Trophoblast cell (in vitro differentiated cells and primary cell): Measurements from ENCODE around the gene IQCH.

Source experiments
- DNase-seq, 2 donors: peaks; one replicate each; pipeline ENCODE4 v3.0.0-alpha.2; 2016
- H2AFZ ChIP-seq: 2 replicates; pipeline ENCODE4 v1.6.1; 2013; ENCODE audit warnings: low read length, moderate library complexity, mild to moderate bottlenecking; ENCODE audit not compliant: insufficient read depth, poor library complexity
- H2AK5ac ChIP-seq: 2 replicates; pipeline ENCODE4 v1.6.1; 2013; ENCODE audit warnings: mild to moderate bottlenecking, low read length
- H2BK120ac ChIP-seq: 2 replicates; pipeline ENCODE4 v1.6.1; 2013; ENCODE audit warnings: low read length, mild to moderate bottlenecking, moderate library complexity; ENCODE audit not compliant: insufficient read depth, poor library complexity
- H2BK12ac ChIP-seq: 2 replicates; pipeline ENCODE4 v1.6.1; 2013; ENCODE audit warnings: mild to moderate bottlenecking, low read length, moderate library complexity
- H2BK5ac ChIP-seq: 2 replicates; pipeline ENCODE4 v1.6.1; 2013; ENCODE audit warnings: low read length, low read depth, moderate library complexity, mild to moderate bottlenecking; ENCODE audit not compliant: poor library complexity
- H3K14ac ChIP-seq: 2 replicates; pipeline ENCODE4 v1.6.1; 2013; ENCODE audit warnings: mild to moderate bottlenecking, low read length
- H3K18ac ChIP-seq: 2 replicates; pipeline ENCODE4 v1.6.1; 2013; ENCODE audit warnings: mild to moderate bottlenecking, low read length
- H3K23ac ChIP-seq: 2 replicates; pipeline ENCODE4 v1.6.1; 2013; ENCODE audit warnings: low read length
- H3K27ac ChIP-seq: 2 replicates; pipeline ENCODE4 v1.5.1; 2013; ENCODE audit warnings: low read depth, mild to moderate bottlenecking, inconsistent platforms, low read length, moderate library complexity
- H3K27me3 ChIP-seq: 2 replicates; pipeline ENCODE4 v1.6.1; 2013; ENCODE audit warnings: inconsistent platforms, mild to moderate bottlenecking, low read length, moderate library complexity; ENCODE audit not compliant: insufficient read depth
- H3K36me3 ChIP-seq, 2 experiments: 1 replicate in 1 of 2; 2 replicates in 1 of 2; pipeline ENCODE4 v1.6.1; 2013; ENCODE audit warnings: low read length in 2 of 2, mild to moderate bottlenecking in 2 of 2, moderate library complexity in 1 of 2; ENCODE audit not compliant: insufficient read depth in 2 of 2, control insufficient read depth in 1 of 2
- H3K4ac ChIP-seq: 2 replicates; pipeline ENCODE4 v1.6.1; 2013; ENCODE audit warnings: low read depth, mild to moderate bottlenecking, low read length, moderate library complexity
- H3K4me1 ChIP-seq, 2 experiments: 1 replicate in 1 of 2; 2 replicates in 1 of 2; pipeline ENCODE4 v1.6.1; 2013; ENCODE audit warnings: low read length in 2 of 2, mild to moderate bottlenecking in 2 of 2, moderate library complexity in 1 of 2; ENCODE audit not compliant: insufficient read depth in 2 of 2, control insufficient read depth in 1 of 2
- H3K4me2 ChIP-seq: 2 replicates; pipeline ENCODE4 v1.6.1; 2013; ENCODE audit warnings: inconsistent platforms, mild to moderate bottlenecking, low read length, moderate library complexity
- H3K4me3 ChIP-seq: 2 replicates; pipeline ENCODE4 v1.5.1; 2013; ENCODE audit warnings: mild to moderate bottlenecking, low read depth, low read length, inconsistent platforms
- H3K79me1 ChIP-seq: one replicate; pipeline ENCODE4 v1.6.1; 2013; ENCODE audit warnings: low read length
- H3K79me2 ChIP-seq: 2 replicates; pipeline ENCODE4 v1.6.1; 2013; ENCODE audit warnings: low read length, mild to moderate bottlenecking; ENCODE audit not compliant: control insufficient read depth, insufficient read depth, poor library complexity
- H3K9ac ChIP-seq: 2 replicates; pipeline ENCODE4 v1.6.1; 2013; ENCODE audit warnings: mild to moderate bottlenecking, low read length
- H3K9me3 ChIP-seq: 2 replicates; pipeline ENCODE4 v1.6.1; 2013; ENCODE audit warnings: low read depth, mild to moderate bottlenecking, control low read depth, inconsistent platforms, low read length; ENCODE audit not compliant: insufficient read depth
- H4K12ac ChIP-seq: 2 replicates; pipeline ENCODE4 v1.6.1; 2013; ENCODE audit warnings: low read depth, mild to moderate bottlenecking, low read length, moderate library complexity
- H4K8ac ChIP-seq: 2 replicates; pipeline ENCODE4 v1.6.1; 2013; ENCODE audit warnings: low read depth, mild to moderate bottlenecking, low read length, moderate library complexity
- H4K91ac ChIP-seq: one replicate; pipeline ENCODE4 v1.6.1; 2013; ENCODE audit warnings: low read depth, mild to moderate bottlenecking, low read length, moderate library complexity
- WGBS: extraction: QIAGEN DNeasy Blood & Tissue Kit; methylation state at CpG from one replicate; pipeline ENCODE4 v1.1.7; 2013; ENCODE audit warnings: missing lambda C conversion rate; ENCODE audit not compliant: insufficient read length, insufficient coverage; ENCODE audit errors: extremely low coverage; 5-methylcytosine and 5-hydroxymethylcytosine counted together

Gene IQCH

DNA sequence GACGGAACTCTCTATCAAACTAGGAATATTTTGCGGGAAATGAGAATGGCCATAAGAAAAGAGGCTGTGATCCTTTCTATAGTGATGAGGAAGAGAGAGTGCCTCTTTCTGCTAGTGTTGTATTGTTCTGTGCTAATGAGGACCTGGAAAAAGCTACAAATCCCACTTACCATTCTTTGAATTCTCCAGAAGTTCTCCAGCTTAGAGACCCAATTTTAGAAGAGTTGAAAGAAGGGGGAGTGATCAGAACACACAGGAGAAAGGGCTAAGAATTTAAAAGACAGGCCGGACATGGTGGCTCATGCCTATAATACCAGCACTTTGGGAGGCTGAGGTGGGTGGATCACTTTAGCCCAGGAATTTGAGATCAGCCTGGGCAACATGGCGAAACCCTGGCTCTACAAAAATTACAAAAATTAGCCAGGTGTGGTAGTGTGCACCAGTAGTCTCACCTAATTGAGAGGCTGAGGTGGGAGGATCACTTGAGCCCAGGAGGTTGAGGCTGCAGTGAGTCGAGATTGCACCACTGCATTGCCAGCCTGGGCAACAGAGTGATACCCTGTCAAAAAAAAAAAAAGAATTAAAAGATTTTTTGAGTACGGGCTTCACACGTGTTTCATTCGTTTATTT is 126.9 kb downstream of the IQCH start:
- Histone ChIP-seq H2BK120ac (no peak overlapping the region), H3K27ac (no peak overlapping the region), H2AFZ (no peak overlapping the region), H3K18ac (no peak overlapping the region), H3K4ac (no peak overlapping the region), H4K91ac (no peak overlapping the region), H3K4me2 (no peak overlapping the region), H4K12ac (no peak overlapping the region), H3K23ac (no peak overlapping the region), H3K79me2 (no peaks in the 10 kb centered on the region), H3K79me1 (no peaks in the 10 kb centered on the region), H3K14ac (no peak overlapping the region), H3K4me3 (no peak overlapping the region), H2BK12ac (no peak overlapping the region), H3K36me3 (no peaks in the 10 kb centered on the region), H3K9ac (no peak overlapping the region), H4K8ac (no peak overlapping the region), H3K27me3 (no peaks in the 10 kb centered on the region), H2AK5ac (no peak overlapping the region), H3K4me1 (no peaks in the 10 kb centered on the region), H2BK5ac (no peak overlapping the region), H3K9me3 (no peaks in the 10 kb centered on the region)
- WGBS, result no CpG with 5 or more reads among the region's 8 CpGs
- peak; percentile 72 to 87 for DNase-seq

DNA sequence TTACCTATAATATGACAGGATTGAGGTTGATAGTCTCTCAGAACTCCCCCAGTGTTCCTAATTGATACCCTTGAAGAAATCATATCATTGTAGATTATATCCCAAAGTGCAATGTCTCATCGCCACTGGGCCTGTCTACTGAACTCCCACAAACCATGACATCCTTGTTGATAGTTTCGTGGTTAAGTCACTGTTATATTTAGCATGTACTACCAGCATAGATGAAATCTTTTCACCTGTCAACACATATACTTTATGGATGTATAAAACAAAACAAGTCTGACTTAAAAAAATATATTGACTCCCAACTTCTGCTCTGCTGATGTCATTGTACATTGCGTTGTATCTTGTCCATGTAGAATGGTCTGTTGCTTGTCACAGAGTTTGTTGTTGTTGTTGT is 128.1 kb downstream of the IQCH start:
- Histone ChIP-seq H4K12ac (no peak overlapping the region), H3K36me3 (no peaks in the 10 kb centered on the region), H3K4me3 (no peak overlapping the region), H3K4me1 (no peaks in the 10 kb centered on the region), H3K79me2 (no peaks in the 10 kb centered on the region), H3K14ac (no peak overlapping the region), H3K27me3 (no peaks in the 10 kb centered on the region), H3K79me1 (no peaks in the 10 kb centered on the region), H3K23ac (no peak overlapping the region), H4K8ac (no peak overlapping the region), H4K91ac (no peak overlapping the region), H2AK5ac (no peak overlapping the region), H2AFZ (no peak overlapping the region), H3K4ac (no peak overlapping the region), H3K18ac (no peak overlapping the region), H3K9me3 (no peaks in the 10 kb centered on the region), H2BK5ac (no peak overlapping the region), H3K27ac (no peak overlapping the region), H2BK120ac (no peak overlapping the region), H3K4me2 (no peak overlapping the region), H3K9ac (no peak overlapping the region), H2BK12ac (no peak overlapping the region)
- no CpG with 5 or more reads among the region's 3 CpGs for WGBS
- DNase-seq, result peak; percentile 27 to 72

DNA sequence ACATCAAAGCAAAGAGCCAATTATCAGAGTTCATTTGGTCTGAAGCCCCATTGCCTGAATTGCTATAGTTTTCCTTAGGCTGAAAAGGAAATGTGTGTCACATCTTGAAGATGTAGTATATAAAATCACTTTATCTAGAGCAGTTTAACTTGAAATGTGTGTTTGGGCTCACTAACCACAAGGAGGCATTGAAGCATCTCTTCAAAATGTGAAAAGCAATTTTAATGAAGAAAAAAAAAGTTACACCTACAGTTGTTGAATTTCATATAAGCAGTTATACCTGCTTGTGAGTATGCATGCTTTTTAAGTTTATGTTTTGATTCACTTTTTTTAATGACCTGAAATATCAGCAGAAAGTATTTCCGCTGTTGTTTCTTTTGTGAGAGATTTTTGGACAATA is 129.3 kb downstream of the IQCH start:
- H3K14ac ChIP-seq, result no peak overlapping the region
- no peak overlapping the region for H3K4me3 ChIP-seq

DNA sequence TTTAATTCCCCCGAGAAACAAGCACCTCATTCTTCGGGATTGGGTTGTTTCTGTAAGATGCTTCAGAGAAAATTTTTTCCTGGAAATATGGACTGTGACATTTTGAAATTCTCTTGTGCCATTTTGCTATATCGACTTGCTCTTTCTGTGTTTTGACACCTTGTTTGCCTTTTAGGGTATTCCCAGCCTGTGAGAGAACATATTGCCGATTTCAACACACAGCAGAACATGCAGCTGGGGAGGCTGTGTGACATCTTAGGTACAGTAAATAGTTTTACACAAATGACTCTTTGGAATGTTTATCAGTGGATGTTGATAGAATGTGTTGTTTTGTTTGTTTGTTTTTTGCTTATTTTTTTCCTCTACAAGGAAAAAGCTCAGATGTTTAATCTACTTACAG is 130.2 kb downstream of the IQCH start:
- Histone ChIP-seq H3K79me2 (no peaks in the 10 kb centered on the region), H3K18ac (no peak overlapping the region), H3K36me3 (no peaks in the 10 kb centered on the region), H3K14ac (no peak overlapping the region), H3K9ac (no peak overlapping the region), H2BK120ac (no peak overlapping the region), H2BK5ac (no peak overlapping the region), H3K4me2 (no peak overlapping the region), H2AK5ac (no peak overlapping the region), H3K4me3 (no peak overlapping the region), H3K9me3 (no peaks in the 10 kb centered on the region), H3K79me1 (no peaks in the 10 kb centered on the region), H2AFZ (no peak overlapping the region), H3K27me3 (no peaks in the 10 kb centered on the region), H4K8ac (no peak overlapping the region), H4K91ac (no peak overlapping the region), H3K27ac (no peak overlapping the region), H2BK12ac (no peak overlapping the region), H3K4me1 (no peaks in the 10 kb centered on the region), H4K12ac (no peak overlapping the region), H3K4ac (no peak overlapping the region), H3K23ac (no peak overlapping the region)
- DNase-seq, result peak; percentile 16 to 73
- WGBS, result no CpG with 5 or more reads among the region's 4 CpGs

More for the DNA sequence above, 129.3 kb downstream of the IQCH start:
- no peaks in the 10 kb centered on the region for H3K27me3 ChIP-seq
- no peak overlapping the region for H2AK5ac ChIP-seq
- H3K36me3 ChIP-seq, result no peaks in the 10 kb centered on the region
- no peak overlapping the region for H3K18ac ChIP-seq
- H2BK12ac ChIP-seq, result no peak overlapping the region
- no peak overlapping the region for H3K27ac ChIP-seq
- no peak overlapping the region for H4K12ac ChIP-seq
- no peaks in the 10 kb centered on the region for H3K9me3 ChIP-seq
- H2BK5ac ChIP-seq, result no peak overlapping the region
- no peak overlapping the region for H3K23ac ChIP-seq
- no CpG with 5 or more reads among the region's 1 CpG for WGBS
- no peak overlapping the region for H2AFZ ChIP-seq
- no peaks in the 10 kb centered on the region for H3K4me1 ChIP-seq
- no peaks in the 10 kb centered on the region for H3K79me2 ChIP-seq
- H3K4ac ChIP-seq, result no peak overlapping the region
- no peaks in the 10 kb centered on the region for H3K79me1 ChIP-seq
- peak in 1 of 2 donors; percentile 13 for DNase-seq
- no peak overlapping the region for H3K4me2 ChIP-seq
- H3K9ac ChIP-seq, result no peak overlapping the region
- no peak overlapping the region for H2BK120ac ChIP-seq
- H4K8ac ChIP-seq, result no peak overlapping the region
- H4K91ac ChIP-seq, result no peak overlapping the region
